GM23338 (cell line): ENCODE measurements around the gene SLC26A1. TPM values are rescaled to one million over a fixed set of nuclear protein-coding genes. Genes with fewer than 3 reads are reported as not detected.
A peak's percentile ranks its signal among the peaks of the same experiment; 100 is the strongest.

Source experiments
- ATAC-seq: fragments of 200-7000 bp; cut with Tn5 transposase; 3 replicates; pipeline ENCODE4 v1.9.1; 2020
- DNase-seq: peaks from one replicate; pipeline ENCODE4 v3.0.0-alpha.2; 2015; ENCODE audit warnings: low spot score
- H2AFZ ChIP-seq: fragments of 200-600 bp; sonication (generic); 2 replicates; pipeline ENCODE4 v1.8.0; 2016; ENCODE audit warnings: antibody characterized with exemption, mild to moderate bottlenecking, moderate library complexity
- H3F3A ChIP-seq: fragments of 200-600 bp; sonication (generic); replicated peaks from 2 replicates; pipeline ENCODE4 v1.8.0; 2017; ENCODE audit warnings: antibody characterized with exemption, mixed run types, low read depth
- H3K27ac ChIP-seq: fragments of 200-600 bp; sonication (generic); 2 replicates; pipeline ENCODE4 v1.6.1; 2016; ENCODE audit warnings: low read depth
- H3K27me3 ChIP-seq: fragments of 200-600 bp; sonication (generic); 2 replicates; pipeline ENCODE4 v1.8.0; 2016; ENCODE audit warnings: mild to moderate bottlenecking, mixed run types, moderate library complexity; ENCODE audit not compliant: insufficient read depth
- H3K36me3 ChIP-seq: fragments of 200-600 bp; sonication (generic); 2 replicates; pipeline ENCODE4 v1.8.0; 2016; ENCODE audit warnings: mild to moderate bottlenecking; ENCODE audit not compliant: insufficient read depth
- H3K4me1 ChIP-seq: fragments of 200-600 bp; sonication (generic); 2 replicates; pipeline ENCODE4 v1.8.0; 2016; ENCODE audit warnings: mild to moderate bottlenecking, moderate library complexity; ENCODE audit not compliant: insufficient read depth
- H3K4me2 ChIP-seq: fragments of 200-600 bp; sonication (generic); 2 replicates; pipeline ENCODE4 v1.7.1; 2017; ENCODE audit warnings: mixed run types
- H3K4me3 ChIP-seq: fragments of 200-600 bp; sonication (generic); 2 replicates; pipeline ENCODE4 v1.6.1; 2016; ENCODE audit warnings: mixed run types
- H3K79me2 ChIP-seq: fragments of 200-600 bp; sonication (generic); replicated peaks from 2 replicates; pipeline ENCODE4 v1.8.0; 2017; ENCODE audit warnings: mild to moderate bottlenecking; ENCODE audit not compliant: insufficient read depth
- H3K9me2 ChIP-seq: fragments of 200-600 bp; sonication (generic); 2 replicates; pipeline ENCODE4 v1.8.0; 2017; ENCODE audit not compliant: insufficient read depth
- H4K20me1 ChIP-seq: fragments of 200-600 bp; sonication (generic); replicated peaks from 2 replicates; pipeline ENCODE4 v1.8.0; 2017; ENCODE audit warnings: mild to moderate bottlenecking; ENCODE audit not compliant: insufficient read depth
- H3K27ac Mint-ChIP-seq: 2 replicates; pipeline ENCODE4 v1.8.0; 2020; ENCODE audit warnings: inconsistent platforms, mild to moderate bottlenecking, moderate library complexity, mixed read lengths
- H3K27me3 Mint-ChIP-seq: 3 replicates; pipeline ENCODE4 v1.8.0; 2022; ENCODE audit warnings: low read depth, mild to moderate bottlenecking, moderate library complexity, mixed read lengths, inconsistent platforms; ENCODE audit not compliant: insufficient read depth, poor library complexity
- H3K36me3 Mint-ChIP-seq: 3 replicates; pipeline ENCODE4 v1.8.0; 2021; ENCODE audit warnings: low read depth, mild to moderate bottlenecking, inconsistent platforms, moderate library complexity, mixed read lengths
- H3K4me1 Mint-ChIP-seq: 3 replicates; pipeline ENCODE4 v1.8.0; 2020; ENCODE audit warnings: mild to moderate bottlenecking, inconsistent platforms, mixed read lengths
- H3K4me3 Mint-ChIP-seq: 3 replicates; pipeline ENCODE4 v1.8.0; 2021; ENCODE audit warnings: moderate library complexity, mild to moderate bottlenecking, inconsistent platforms, mixed read lengths
- H3K9me3 Mint-ChIP-seq: 3 replicates; pipeline ENCODE4 v1.8.0; 2020; ENCODE audit warnings: moderate library complexity, mild to moderate bottlenecking, inconsistent platforms, mixed read lengths
- EZH2phosphoT487 ChIP-seq: fragments of 200-600 bp; sonication (generic); IDR thresholded peaks from one replicate; pipeline ENCODE4 v1.8.1; 2018; ENCODE audit warnings: antibody characterized with exemption; ENCODE audit not compliant: unreplicated experiment
- NANOG ChIP-seq: IDR thresholded peaks from 2 replicates; pipeline ENCODE4 v1.6.1; 2016; ENCODE audit warnings: antibody characterized with exemption, borderline replicate concordance
- STAT1 ChIP-seq: IDR thresholded peaks from one replicate; pipeline ENCODE4 v1.6.1; 2016; ENCODE audit warnings: antibody characterized with exemption; ENCODE audit not compliant: unreplicated experiment
- ZNF114 ChIP-seq: fragments of 250-450 bp; sonication (Bioruptor Pico); IDR thresholded peaks from 2 replicates; pipeline ENCODE4 v1.5.0; 2020; ENCODE audit warnings: mild to moderate bottlenecking, moderate library complexity
- ZNF331 ChIP-seq: fragments of 250-450 bp; sonication (Bioruptor Pico); IDR thresholded peaks from 2 replicates; pipeline ENCODE4 v1.5.0; 2020; ENCODE audit warnings: low read depth, mild to moderate bottlenecking, moderate library complexity
- long read RNA-seq: library from polyadenylated mRNA; unstranded; transcript quantifications from one replicate; pipeline ENCODE4 v2.0.0, GENCODE V29; 2020; ENCODE audit not compliant: unreplicated experiment
- polyA plus RNA-seq: library from polyadenylated mRNA; unstranded; fragments of >200 nt; fragmentation: Nextera tagmentation; extraction: Ambion mirVana; gene quantifications from 2 replicates; pipeline ENCODE4 v1.2.1, GENCODE V29; 2016
- total RNA-seq: library from RNA; depleted of rRNA; stranded (reverse); fragments of >200 nt; shearing (Covaris generic); gene quantifications from 2 replicates; pipeline ENCODE4 v1.2.3, GENCODE V29; 2014; rRNA removed
- TF ChIP-seq, protein P1 (sequence below): IDR thresholded peaks from one replicate; pipeline ENCODE4 v1.6.1; 2018; ENCODE audit warnings: antibody characterized with exemption; ENCODE audit not compliant: unreplicated experiment

Gene SLC26A1, protein sequence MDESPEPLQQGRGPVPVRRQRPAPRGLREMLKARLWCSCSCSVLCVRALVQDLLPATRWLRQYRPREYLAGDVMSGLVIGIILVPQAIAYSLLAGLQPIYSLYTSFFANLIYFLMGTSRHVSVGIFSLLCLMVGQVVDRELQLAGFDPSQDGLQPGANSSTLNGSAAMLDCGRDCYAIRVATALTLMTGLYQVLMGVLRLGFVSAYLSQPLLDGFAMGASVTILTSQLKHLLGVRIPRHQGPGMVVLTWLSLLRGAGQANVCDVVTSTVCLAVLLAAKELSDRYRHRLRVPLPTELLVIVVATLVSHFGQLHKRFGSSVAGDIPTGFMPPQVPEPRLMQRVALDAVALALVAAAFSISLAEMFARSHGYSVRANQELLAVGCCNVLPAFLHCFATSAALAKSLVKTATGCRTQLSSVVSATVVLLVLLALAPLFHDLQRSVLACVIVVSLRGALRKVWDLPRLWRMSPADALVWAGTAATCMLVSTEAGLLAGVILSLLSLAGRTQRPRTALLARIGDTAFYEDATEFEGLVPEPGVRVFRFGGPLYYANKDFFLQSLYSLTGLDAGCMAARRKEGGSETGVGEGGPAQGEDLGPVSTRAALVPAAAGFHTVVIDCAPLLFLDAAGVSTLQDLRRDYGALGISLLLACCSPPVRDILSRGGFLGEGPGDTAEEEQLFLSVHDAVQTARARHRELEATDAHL
- total RNA-seq: 0.10 and 0.16 TPM in 2 replicates
- polyA plus RNA-seq: 0.07 and 0.27 TPM in 2 replicates
- long read RNA-seq: 0 reads

DNA sequence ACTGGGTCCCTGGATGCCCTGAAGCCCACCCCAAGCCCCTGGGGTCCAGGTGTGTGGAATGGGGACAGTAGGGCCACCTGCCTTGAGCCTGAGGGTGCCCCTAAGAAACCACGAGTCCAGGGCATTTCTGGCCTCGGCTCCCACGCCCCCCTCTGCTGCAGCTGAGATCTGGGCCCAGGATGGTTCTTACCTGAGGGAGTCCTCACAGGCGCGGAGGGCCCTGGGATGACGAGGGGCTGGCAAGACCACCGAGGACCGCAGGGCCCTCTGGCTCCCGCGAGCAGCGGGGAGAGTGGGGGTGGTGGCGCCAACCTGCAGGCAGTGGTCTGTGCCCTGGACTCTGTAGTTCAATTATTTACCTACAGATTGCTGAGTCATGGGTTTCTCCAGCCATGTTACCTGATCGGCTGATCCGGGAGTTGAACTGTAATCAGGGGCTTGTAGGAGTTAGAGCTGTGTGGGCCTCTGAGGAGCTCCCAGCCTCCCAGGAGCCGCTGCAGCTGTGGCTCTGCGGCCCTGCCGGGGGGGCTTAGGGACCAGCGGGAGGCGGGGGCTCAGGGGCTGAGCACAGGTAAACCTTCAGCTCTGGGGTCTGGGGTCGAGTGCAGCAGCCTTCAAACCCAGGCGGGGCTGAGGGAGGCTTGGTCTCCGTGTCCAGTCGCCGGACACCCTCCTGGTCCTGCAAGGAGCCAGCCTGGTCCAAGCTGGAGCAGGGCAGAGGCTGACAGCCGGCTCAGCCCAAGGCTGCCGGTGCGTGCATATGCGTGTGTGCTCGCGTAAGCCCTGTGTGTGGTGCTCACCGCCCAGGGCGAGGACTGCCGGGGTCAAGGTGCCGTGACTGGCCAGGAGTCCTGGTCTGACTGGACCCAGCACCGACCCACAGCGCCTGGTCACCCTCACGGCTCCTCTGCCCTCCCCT, at the start of gene SLC26A1:
SLC26A1 (minus strand) TSS at position 294 of the 919 bp plus-strand sequence. CDS start 1,701 bp downstream, outside the sequence.
- ATAC-seq: peak; percentile 10; the same call in 2 of the 3 replicates
- Mint-ChIP-seq H3K27ac (no peak within 1 kb of the TSS), H3K9me3 (no peaks in the 10 kb centered on the region), H3K27me3 (peaks cover 30% of the 10 kb centered on the region), H3K36me3 (no peaks in the 10 kb centered on the region), H3K4me3 (no peak within 1 kb of the TSS), H3K4me1 (peaks cover 2% of the 10 kb centered on the region; the same call in 2 of the 3 replicates)
- TF ChIP-seq STAT1: no peak
- TF ChIP-seq, protein P1, sequence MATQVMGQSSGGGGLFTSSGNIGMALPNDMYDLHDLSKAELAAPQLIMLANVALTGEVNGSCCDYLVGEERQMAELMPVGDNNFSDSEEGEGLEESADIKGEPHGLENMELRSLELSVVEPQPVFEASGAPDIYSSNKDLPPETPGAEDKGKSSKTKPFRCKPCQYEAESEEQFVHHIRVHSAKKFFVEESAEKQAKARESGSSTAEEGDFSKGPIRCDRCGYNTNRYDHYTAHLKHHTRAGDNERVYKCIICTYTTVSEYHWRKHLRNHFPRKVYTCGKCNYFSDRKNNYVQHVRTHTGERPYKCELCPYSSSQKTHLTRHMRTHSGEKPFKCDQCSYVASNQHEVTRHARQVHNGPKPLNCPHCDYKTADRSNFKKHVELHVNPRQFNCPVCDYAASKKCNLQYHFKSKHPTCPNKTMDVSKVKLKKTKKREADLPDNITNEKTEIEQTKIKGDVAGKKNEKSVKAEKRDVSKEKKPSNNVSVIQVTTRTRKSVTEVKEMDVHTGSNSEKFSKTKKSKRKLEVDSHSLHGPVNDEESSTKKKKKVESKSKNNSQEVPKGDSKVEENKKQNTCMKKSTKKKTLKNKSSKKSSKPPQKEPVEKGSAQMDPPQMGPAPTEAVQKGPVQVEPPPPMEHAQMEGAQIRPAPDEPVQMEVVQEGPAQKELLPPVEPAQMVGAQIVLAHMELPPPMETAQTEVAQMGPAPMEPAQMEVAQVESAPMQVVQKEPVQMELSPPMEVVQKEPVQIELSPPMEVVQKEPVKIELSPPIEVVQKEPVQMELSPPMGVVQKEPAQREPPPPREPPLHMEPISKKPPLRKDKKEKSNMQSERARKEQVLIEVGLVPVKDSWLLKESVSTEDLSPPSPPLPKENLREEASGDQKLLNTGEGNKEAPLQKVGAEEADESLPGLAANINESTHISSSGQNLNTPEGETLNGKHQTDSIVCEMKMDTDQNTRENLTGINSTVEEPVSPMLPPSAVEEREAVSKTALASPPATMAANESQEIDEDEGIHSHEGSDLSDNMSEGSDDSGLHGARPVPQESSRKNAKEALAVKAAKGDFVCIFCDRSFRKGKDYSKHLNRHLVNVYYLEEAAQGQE: no peak
- TF ChIP-seq EZH2phosphoT487: no peak
- no peak for TF ChIP-seq ZNF114 (CRISPR knock-in tag)
- TF ChIP-seq ZNF331: no peak
- H3K79me2 ChIP-seq: no peaks in the 10 kb centered on the region
- H3K27me3 ChIP-seq: peaks cover 28% of the 10 kb centered on the region
- H2AFZ ChIP-seq: no peak within 1 kb of the TSS
- H3F3A ChIP-seq: no peaks in the 10 kb centered on the region
- no peaks in the 10 kb centered on the region for H4K20me1 ChIP-seq
- DNase-seq: no peak
- H3K4me2 ChIP-seq: no peak within 1 kb of the TSS
- no peaks in the 10 kb centered on the region for H3K9me2 ChIP-seq
- H3K4me3 ChIP-seq: no peak within 1 kb of the TSS
- no peaks in the 10 kb centered on the region for H3K36me3 ChIP-seq
- H3K4me1 ChIP-seq: no peaks in the 10 kb centered on the region; the same call in 1 of the 2 replicates
- no peak within 1 kb of the TSS for H3K27ac ChIP-seq

DNA sequence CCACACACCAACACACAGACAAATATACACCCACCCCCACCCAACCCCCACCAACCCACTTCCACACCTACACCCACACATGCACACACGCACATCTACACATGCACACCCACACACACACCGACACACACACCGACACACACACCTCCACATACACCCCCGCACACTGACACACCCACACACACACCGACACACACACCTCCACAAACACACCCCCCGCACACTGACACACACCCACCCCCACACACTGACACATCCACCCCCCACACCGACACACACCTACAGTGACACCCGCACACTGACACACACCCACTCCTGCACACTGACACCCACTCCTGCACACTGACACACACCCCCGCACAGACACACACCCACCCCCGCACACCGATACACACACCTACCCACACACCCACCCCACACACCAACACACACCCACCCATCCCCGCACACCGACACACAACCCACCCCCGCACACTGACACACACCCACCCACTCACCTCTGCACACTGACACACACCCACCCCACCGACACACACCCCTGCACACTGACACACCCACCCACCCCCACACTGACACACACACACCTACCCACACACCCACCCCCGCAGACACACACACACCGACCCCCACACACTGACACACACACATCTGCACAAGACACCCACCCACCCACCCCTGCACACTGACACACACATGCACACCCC, 49.3 kb upstream of the SLC26A1 start:
- H3K27ac ChIP-seq: no peak overlapping the region
- Mint-ChIP-seq H3K27ac (no peak overlapping the region), H3K27me3 (peaks cover 18% of the 10 kb centered on the region), H3K9me3 (peaks cover 3% of the 10 kb centered on the region; the same call in 2 of the 3 replicates), H3K4me1 (peaks cover 13% of the 10 kb centered on the region), H3K4me3 (no peak overlapping the region), H3K36me3 (peaks cover 3% of the 10 kb centered on the region; the same call in 1 of the 3 replicates)
- no peak for ATAC-seq
- no peaks in the 10 kb centered on the region for H3K9me2 ChIP-seq
- no peak overlapping the region for H3K4me2 ChIP-seq
- no peaks in the 10 kb centered on the region for H3K27me3 ChIP-seq
- no peaks in the 10 kb centered on the region for H3K4me1 ChIP-seq
- no peak for TF ChIP-seq NANOG
- no peak overlapping the region for H3K4me3 ChIP-seq
- H2AFZ ChIP-seq: no peak overlapping the region
- no peaks in the 10 kb centered on the region for H3K79me2 ChIP-seq
- H3F3A ChIP-seq: no peaks in the 10 kb centered on the region
- no peaks in the 10 kb centered on the region for H4K20me1 ChIP-seq
- no peak for DNase-seq
- no peaks in the 10 kb centered on the region for H3K36me3 ChIP-seq
